Bronchial epithelial cell (primary cell): ENCODE results near the gene KRTAP10-2. TPM values are rescaled to one million over a fixed set of nuclear protein-coding genes. Genes with fewer than 3 reads are reported as not detected.
"Not testable (repeated sequence)": the region's sequence is repeated elsewhere in the genome, so short reads cannot be mapped to it uniquely, and the experiment has no call there.

Source experiments
- DNase-seq: peaks from one replicate; pipeline ENCODE4 v3.0.0-alpha.2; 2010; ENCODE audit warnings: low read depth
- FAIRE-seq: peaks from 2 replicates; lab custom pipeline; 2011; peaks lifted over from hg19 to GRCh38; lab: Jason Lieb, UNC
- H3K27me3 ChIP-seq: 2 replicates; pipeline ENCODE4 v1.5.1; 2011; ENCODE audit warnings: low read length; ENCODE audit not compliant: control insufficient read depth, insufficient read depth
- H3K36me3 ChIP-seq: 2 replicates; pipeline ENCODE4 v1.5.1; 2011; ENCODE audit warnings: low read length; ENCODE audit not compliant: control insufficient read depth, insufficient read depth
- H3K4me3 ChIP-seq: 2 replicates; pipeline ENCODE4 v1.5.1; 2011; ENCODE audit warnings: mild to moderate bottlenecking, low read depth, low read length, control low read depth
- CTCF ChIP-seq: IDR thresholded peaks from 2 replicates; pipeline ENCODE4 v1.5.1; 2011; ENCODE audit warnings: mild to moderate bottlenecking, moderate library complexity, low read length, control low read depth, inconsistent platforms; ENCODE audit not compliant: insufficient read depth, severe bottlenecking
- total RNA-seq: library from RNA; depleted of rRNA; stranded (reverse); fragments of >200 nt; gene quantifications from 2 replicates; pipeline ENCODE4 v1.2.1, GENCODE V29; 2014

KRTAP10-2 gene
- total RNA-seq, 1 donor from 2014 or later, result not detected

- no peak for TF ChIP-seq CTCF
- DNase-seq (no peak), FAIRE-seq (no peak)
- Histone ChIP-seq H3K4me3 (no peak overlapping the region), H3K36me3 (no peaks in the 10 kb centered on the region), H3K27me3 (no peaks in the 10 kb centered on the region)
These were observed 43.5 kb downstream of the KRTAP10-2 start for GRCh38 chr21:44507673-44508425.

GRCh38 chr21:44506279-44507255 lies 44.7 kb downstream of the KRTAP10-2 start:
- DNase-seq (no peak), FAIRE-seq (no peak)
- no peak overlapping the region for H3K4me3 ChIP-seq
- no peak for TF ChIP-seq CTCF
- no peaks in the 10 kb centered on the region for H3K36me3 ChIP-seq
- H3K27me3 ChIP-seq, result no peaks in the 10 kb centered on the region

GRCh38 chr21:44505673-44506278 lies 45.5 kb downstream of the KRTAP10-2 start:
- FAIRE-seq (no peak), DNase-seq (no peak)
- Histone ChIP-seq H3K27me3 (no peaks in the 10 kb centered on the region), H3K4me3 (no peak overlapping the region), H3K36me3 (no peaks in the 10 kb centered on the region)
- no peak for TF ChIP-seq CTCF

- Histone ChIP-seq H3K36me3 (no peaks in the 10 kb centered on the region), H3K4me3 (no peak overlapping the region), H3K27me3 (no peaks in the 10 kb centered on the region)
- no peak for TF ChIP-seq CTCF
- FAIRE-seq (no peak), DNase-seq (no peak)
These were observed 47.4 kb downstream of the KRTAP10-2 start for GRCh38 chr21:44503901-44504399.

GRCh38 chr21:44503006-44503889 lies 48.1 kb downstream of the KRTAP10-2 start:
- H3K27me3 ChIP-seq, result not testable (repeated sequence)

More at GRCh38 chr21:44503006-44503889, 48.1 kb downstream of the KRTAP10-2 start:
- H3K36me3 ChIP-seq, H3K4me3 ChIP-seq, FAIRE-seq, DNase-seq: not testable (repeated sequence)
